Progenitor cell of endocrine pancreas (in vitro differentiated cells): ENCODE measurements around the gene LTBP1. TPM values are rescaled to one million over a fixed set of nuclear protein-coding genes. Genes with fewer than 3 reads are reported as not detected.

Experiments used
- DNase-seq: peaks from one replicate; pipeline ENCODE4 v3.0.0; 2021; ENCODE audit warnings: low spot score; ENCODE audit not compliant: unreplicated experiment
- H3K27ac Mint-ChIP-seq: 2 replicates; pipeline ENCODE4 v1.8.0; 2021; ENCODE audit warnings: mild to moderate bottlenecking, moderate library complexity, mixed read lengths
- H3K27me3 Mint-ChIP-seq: 2 replicates; pipeline ENCODE4 v1.8.0; 2021; ENCODE audit warnings: mixed read lengths
- H3K36me3 Mint-ChIP-seq: 2 replicates; pipeline ENCODE4 v1.8.0; 2022; ENCODE audit warnings: mixed read lengths; ENCODE audit not compliant: insufficient read depth
- H3K4me1 Mint-ChIP-seq: 2 replicates; pipeline ENCODE4 v1.8.0; 2021; ENCODE audit warnings: low read depth, mixed read lengths
- H3K4me3 Mint-ChIP-seq: 2 replicates; pipeline ENCODE4 v1.8.0; 2021; ENCODE audit warnings: low read depth, mild to moderate bottlenecking, moderate library complexity, mixed read lengths
- H3K9me3 Mint-ChIP-seq: 2 replicates; pipeline ENCODE4 v1.8.0; 2021; ENCODE audit warnings: low read depth, mixed read lengths
- total RNA-seq: library from RNA; stranded (reverse); gene quantifications from 2 replicates; pipeline ENCODE4 v1.2.1, GENCODE V29; 2021
- TF ChIP-seq, protein P1 (sequence below): fragments of 200-600 bp; sonication (generic); IDR thresholded peaks from one replicate; pipeline ENCODE4 v1.5.0; 2021; ENCODE audit warnings: antibody characterized with exemption, mild to moderate bottlenecking; ENCODE audit not compliant: unreplicated experiment

Gene LTBP1
- total RNA-seq, 1 donor from 2014 or later: 63.0 TPM

DNA sequence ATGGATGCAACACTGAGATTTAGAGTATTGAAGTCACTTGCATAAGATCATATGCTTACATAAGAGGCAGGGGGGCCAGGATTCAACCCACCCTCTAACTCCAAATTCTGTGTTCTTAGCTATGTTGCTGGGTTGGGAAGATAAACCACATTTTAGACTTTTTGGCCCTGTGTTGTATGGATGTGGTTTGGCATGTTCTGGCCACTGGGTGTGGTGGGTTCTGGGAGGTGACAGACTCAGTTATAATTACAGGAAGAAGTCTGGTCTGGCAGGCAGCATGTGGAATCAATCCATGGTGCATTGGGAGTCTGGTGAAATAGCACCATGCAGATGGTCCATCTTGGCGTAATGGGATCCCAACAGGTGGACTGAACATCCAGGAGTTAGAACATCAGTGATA, 138.9 kb downstream of the LTBP1 start:
- Mint-ChIP-seq H3K36me3 (peaks cover 2% of the 10 kb centered on the region), H3K9me3 (no peaks in the 10 kb centered on the region), H3K4me3 (no peak overlapping the region), H3K27me3 (no peaks in the 10 kb centered on the region), H3K4me1 (no peaks in the 10 kb centered on the region), H3K27ac (peak overlapping the region; percentile 76)
- TF ChIP-seq, protein P1, sequence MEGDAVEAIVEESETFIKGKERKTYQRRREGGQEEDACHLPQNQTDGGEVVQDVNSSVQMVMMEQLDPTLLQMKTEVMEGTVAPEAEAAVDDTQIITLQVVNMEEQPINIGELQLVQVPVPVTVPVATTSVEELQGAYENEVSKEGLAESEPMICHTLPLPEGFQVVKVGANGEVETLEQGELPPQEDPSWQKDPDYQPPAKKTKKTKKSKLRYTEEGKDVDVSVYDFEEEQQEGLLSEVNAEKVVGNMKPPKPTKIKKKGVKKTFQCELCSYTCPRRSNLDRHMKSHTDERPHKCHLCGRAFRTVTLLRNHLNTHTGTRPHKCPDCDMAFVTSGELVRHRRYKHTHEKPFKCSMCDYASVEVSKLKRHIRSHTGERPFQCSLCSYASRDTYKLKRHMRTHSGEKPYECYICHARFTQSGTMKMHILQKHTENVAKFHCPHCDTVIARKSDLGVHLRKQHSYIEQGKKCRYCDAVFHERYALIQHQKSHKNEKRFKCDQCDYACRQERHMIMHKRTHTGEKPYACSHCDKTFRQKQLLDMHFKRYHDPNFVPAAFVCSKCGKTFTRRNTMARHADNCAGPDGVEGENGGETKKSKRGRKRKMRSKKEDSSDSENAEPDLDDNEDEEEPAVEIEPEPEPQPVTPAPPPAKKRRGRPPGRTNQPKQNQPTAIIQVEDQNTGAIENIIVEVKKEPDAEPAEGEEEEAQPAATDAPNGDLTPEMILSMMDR: no peak
- no peak for DNase-seq

DNA sequence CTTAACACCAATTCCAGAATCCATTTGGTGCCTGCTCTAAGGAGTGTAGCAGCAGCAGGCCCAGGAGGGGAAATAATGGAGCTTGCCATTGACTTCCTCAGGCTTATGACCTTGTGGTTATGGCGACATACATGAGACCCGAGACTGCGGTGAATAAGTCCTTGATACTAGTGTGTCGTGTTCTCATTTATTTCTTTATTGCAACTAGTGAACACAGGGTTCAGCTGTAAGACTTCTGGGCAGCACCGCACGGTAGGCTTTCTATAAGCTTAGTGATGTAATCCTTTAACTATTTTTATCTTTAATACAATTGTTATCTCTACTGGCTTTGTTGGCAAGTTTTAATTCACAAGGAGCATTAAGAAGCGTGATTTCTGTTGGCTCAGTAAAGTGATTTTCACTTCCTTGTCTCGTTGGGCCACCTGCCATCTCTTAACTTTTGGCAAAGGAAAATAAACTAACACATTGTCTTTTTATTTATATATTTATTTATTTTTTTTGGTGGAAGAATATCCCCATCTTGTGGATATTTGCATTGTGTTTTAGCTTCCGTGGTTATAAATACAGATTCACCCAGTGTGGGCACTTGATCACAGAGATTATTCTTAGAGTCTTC, 139.8 kb downstream of the LTBP1 start:
- no peaks in the 10 kb centered on the region for H3K36me3 Mint-ChIP-seq
- no peak overlapping the region for H3K27ac Mint-ChIP-seq
- no peak overlapping the region for H3K4me3 Mint-ChIP-seq
- H3K9me3 Mint-ChIP-seq: no peaks in the 10 kb centered on the region
- TF ChIP-seq, protein P1: no peak
- no peaks in the 10 kb centered on the region for H3K4me1 Mint-ChIP-seq
- no peaks in the 10 kb centered on the region for H3K27me3 Mint-ChIP-seq
- DNase-seq: no peak

DNA sequence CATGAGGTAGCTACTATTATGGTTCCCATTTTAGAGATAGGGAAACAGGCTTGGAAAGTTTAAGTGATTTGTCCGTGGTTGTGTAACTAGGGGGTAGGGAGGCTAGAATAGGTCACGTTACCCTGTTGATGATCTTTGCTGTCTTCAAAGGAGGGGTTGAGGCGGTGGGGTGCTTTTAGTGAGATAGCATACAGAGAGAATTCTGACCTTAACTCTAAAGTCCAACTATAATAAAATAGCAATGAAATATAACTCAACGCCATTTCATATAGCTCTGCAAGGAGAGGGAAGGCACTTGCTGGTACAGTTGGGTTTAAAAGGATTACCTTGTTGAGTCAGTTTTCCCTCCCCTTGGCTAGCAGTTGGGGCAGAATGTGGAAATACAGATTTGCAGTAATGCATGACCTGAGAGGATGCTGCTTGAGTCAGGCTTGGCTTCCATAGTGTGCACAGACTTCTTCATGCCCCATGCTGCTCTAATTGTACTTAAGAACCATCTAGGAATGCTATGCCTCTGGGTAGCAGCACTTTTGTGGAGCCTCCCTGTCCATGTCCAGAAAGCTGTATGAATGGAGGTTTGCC, 143.9 kb downstream of the LTBP1 start:
- H3K27me3 Mint-ChIP-seq: no peaks in the 10 kb centered on the region
- TF ChIP-seq, protein P1: no peak
- no peaks in the 10 kb centered on the region for H3K9me3 Mint-ChIP-seq
- H3K4me1 Mint-ChIP-seq: no peaks in the 10 kb centered on the region
- H3K27ac Mint-ChIP-seq: no peak overlapping the region
- no peaks in the 10 kb centered on the region for H3K36me3 Mint-ChIP-seq
- DNase-seq: no peak
- no peak overlapping the region for H3K4me3 Mint-ChIP-seq

DNA sequence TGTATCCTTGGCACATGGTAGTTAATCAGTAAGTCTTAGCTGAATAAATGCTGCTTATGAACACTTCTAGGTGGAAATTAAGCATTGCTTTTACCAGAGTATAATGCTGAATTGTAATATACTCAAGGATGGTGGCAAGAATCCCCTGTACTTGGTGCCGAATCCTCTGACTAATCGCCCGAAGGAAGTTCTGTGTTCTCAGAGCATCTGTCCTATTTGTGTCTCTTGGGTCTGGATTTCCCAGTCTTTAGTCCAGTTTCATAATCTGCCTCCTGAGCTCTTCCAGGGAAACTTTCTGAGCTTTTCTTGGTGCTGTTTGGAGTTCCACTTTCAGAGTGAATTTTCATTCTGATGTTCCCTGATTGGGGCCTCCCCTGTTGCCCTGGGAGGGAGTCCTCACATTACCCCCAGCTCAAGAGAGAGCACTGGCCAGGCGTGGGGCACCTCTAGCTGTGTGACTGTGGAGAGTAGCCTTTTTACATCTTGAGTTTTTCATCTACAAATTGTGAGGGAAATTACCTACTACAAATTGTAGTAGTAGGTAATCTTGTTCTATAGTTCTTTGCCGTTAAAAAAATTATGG, 144.9 kb downstream of the LTBP1 start:
- Mint-ChIP-seq H3K9me3 (no peaks in the 10 kb centered on the region), H3K27ac (no peak overlapping the region), H3K4me3 (no peak overlapping the region)

DNA sequence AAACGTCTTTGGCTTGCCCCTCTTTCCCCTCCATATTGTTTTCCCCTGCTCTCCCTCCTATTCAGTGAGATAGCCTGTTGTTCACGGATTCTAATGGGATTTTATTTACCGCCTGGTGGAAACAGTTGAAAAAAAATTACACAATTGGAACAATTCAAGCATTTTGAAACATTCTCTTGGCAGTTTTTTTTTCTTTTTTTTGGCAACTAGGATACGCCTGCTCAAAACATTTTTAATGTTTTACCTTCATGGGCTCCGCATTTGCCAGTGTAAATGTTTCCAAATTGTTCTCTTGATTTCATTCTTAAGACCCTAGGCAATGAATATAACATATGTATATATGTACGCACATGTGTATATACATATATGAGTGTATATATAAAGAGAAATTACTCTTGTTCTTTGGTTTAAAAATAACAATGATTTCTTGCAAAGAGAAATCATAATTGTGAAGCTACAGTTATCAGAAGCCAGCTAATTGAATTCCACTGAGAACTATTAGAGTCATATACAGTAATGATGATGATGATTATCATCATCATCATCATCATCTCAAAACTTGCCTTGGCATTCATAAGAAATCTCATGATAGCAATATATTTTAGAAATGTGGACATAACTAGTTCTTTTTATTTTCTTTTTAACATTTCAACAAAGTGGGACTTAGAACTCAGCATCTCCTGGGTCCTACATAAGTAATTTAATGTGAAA, 146.7 kb downstream of the LTBP1 start:
- Mint-ChIP-seq H3K4me1 (no peaks in the 10 kb centered on the region), H3K36me3 (no peaks in the 10 kb centered on the region), H3K27me3 (no peaks in the 10 kb centered on the region), H3K4me3 (no peak overlapping the region), H3K9me3 (no peaks in the 10 kb centered on the region), H3K27ac (no peak overlapping the region)
- DNase-seq: no peak
- TF ChIP-seq, protein P1: no peak

More for the DNA sequence above, 144.9 kb downstream of the LTBP1 start:
- no peak for DNase-seq
- no peaks in the 10 kb centered on the region for H3K27me3 Mint-ChIP-seq
- H3K4me1 Mint-ChIP-seq: no peaks in the 10 kb centered on the region
- TF ChIP-seq, protein P1: no peak
- H3K36me3 Mint-ChIP-seq: no peaks in the 10 kb centered on the region
